Neuron (in vitro differentiated cells): ENCODE measurements around the gene GPC6.
"Not testable (repeated sequence)": the region's sequence is repeated elsewhere in the genome, so short reads cannot be mapped to it uniquely, and the experiment has no call there.

Experiments
- H2AFZ ChIP-seq: one replicate; pipeline ENCODE4 v1.6.1; 2013; ENCODE audit warnings: low read depth, mild to moderate bottlenecking, inconsistent platforms, low read length, moderate library complexity
- H3K27me3 ChIP-seq: one replicate; pipeline ENCODE4 v1.6.1; 2013; ENCODE audit warnings: low read length; ENCODE audit not compliant: insufficient read depth
- H3K36me3 ChIP-seq: one replicate; pipeline ENCODE4 v1.6.1; 2013; ENCODE audit warnings: low read length; ENCODE audit not compliant: insufficient read depth
- H3K4me1 ChIP-seq: one replicate; pipeline ENCODE4 v1.6.1; 2013; ENCODE audit warnings: low read length; ENCODE audit not compliant: insufficient read depth
- H3K4me3 ChIP-seq: 2 replicates; pipeline ENCODE4 v1.5.1; 2013; ENCODE audit warnings: mild to moderate bottlenecking, low read length, moderate library complexity
- H3K9me3 ChIP-seq: one replicate; pipeline ENCODE4 v1.6.1; 2013; ENCODE audit warnings: low read length

Gene GPC6

DNA sequence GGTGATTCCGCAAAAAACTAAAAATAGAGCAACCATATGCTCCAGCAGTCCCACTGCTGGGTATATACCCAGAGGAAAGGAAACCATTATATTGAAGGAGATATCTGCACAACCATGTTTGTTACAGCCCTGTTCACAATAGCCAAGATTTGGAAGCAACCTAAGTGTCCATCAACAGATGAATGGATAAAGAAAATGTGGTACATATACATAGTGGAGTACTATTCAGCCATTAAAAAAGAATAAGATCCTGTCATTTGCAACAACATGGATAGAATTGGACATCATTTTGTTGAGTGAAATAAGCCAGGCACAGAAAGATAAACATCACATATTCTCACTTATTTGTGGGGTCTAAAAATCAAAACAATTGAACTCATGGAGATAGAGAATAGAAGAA is 97.3 kb downstream of the GPC6 start:
- H3K4me3 ChIP-seq, H3K27me3 ChIP-seq, H3K4me1 ChIP-seq, H3K9me3 ChIP-seq, H3K36me3 ChIP-seq, H2AFZ ChIP-seq: not testable (repeated sequence)

DNA sequence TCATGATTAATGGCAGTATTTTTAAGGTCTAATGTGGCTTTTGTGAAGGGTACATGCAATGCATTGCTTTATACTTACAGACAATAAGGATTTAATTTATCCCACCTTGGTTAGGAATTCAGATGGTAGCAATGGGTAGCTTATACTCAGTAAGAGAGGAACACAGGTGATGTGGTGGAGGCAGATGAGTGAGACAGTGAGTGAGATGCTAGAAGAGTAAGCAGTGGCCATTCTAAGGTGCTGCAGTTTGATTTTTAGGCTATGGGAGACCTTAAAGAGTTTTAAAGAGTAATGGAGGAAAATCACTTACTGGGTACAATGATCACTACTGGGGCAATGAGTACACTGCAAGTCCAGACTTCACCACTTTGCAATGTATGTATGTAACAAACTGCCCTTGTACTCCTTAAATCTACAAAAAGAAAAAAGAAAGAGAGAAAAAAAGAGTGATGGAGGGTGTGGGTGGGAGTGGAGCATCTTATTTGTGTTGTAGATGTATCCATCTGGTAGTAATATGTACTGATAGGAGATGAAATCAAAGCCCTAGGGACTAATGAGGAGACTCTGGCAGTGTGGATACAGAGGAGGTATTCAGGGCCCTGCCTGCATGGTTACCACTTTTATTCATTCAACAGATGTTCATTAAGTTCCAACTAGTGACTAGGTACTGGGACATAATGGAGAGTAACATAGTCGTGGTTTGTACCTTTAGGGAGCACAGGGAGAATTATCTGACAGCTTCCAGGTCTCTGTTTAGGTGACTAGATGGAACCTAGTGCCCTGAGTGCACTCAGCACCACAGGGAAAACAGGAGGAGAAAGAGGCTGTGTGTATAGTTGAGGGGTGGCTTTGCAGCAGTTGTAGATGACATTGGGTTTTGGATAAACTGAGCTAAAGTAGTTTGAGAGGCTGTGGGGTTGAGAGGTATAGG is 99.0 kb downstream of the GPC6 start:
- Histone ChIP-seq H3K9me3 (peaks cover 1% of the 10 kb centered on the region), H2AFZ (no peak overlapping the region), H3K27me3 (no peaks in the 10 kb centered on the region), H3K36me3 (no peaks in the 10 kb centered on the region), H3K4me1 (no peaks in the 10 kb centered on the region), H3K4me3 (no peak overlapping the region)

DNA sequence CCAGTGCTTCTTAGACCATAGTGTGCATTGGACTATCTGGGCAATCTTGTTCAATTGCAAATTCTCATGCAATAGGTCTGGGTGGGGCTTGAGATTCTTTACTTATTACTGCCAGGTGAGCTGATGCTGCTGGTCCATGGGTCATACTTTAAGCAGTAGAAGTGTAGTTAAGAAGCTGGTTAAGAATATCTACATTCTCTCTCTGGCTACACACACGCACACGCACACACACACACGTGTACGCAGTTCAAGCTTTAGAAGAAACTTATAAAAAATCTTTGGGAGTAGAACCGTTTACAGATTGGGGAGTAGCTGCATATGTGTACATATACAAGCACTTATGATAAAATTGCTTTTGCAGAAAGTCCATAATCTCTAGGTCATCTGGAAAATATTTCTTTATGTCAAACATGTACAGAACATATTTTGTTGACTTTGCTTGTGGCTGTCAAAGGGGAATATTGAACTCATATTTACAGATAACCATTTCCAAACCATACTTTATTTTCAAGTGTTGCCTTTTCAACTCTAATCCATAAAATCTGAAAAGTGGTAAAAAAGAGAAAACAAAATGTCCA is 99.7 kb downstream of the GPC6 start:
- no peak overlapping the region for H2AFZ ChIP-seq
- H3K4me1 ChIP-seq = no peaks in the 10 kb centered on the region
- H3K4me3 ChIP-seq = no peak overlapping the region
- H3K9me3 ChIP-seq = peaks cover 1% of the 10 kb centered on the region
- no peaks in the 10 kb centered on the region for H3K27me3 ChIP-seq
- H3K36me3 ChIP-seq = no peaks in the 10 kb centered on the region

DNA sequence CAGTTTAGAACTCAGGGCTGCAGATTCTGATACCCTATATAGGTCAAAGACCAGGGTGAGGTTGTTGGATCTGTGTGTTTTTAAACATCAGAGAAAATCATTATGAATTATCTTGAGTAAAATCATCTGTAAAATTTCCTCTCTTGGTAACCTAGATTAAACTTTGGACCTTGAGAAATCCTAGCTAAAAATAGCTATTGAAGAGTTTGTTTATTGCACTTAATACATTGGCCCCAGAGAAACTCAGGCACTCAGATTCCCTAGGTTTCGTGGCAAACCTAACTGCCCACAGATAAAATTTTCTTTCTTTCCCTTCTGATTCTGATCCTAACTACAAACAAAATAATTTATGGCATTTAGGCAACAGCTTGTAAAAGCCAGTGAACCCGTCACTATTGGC is 102.3 kb downstream of the GPC6 start:
- Histone ChIP-seq H3K4me3 (no peak overlapping the region), H3K9me3 (no peaks in the 10 kb centered on the region), H3K36me3 (no peaks in the 10 kb centered on the region), H3K27me3 (no peaks in the 10 kb centered on the region), H2AFZ (no peak overlapping the region), H3K4me1 (no peaks in the 10 kb centered on the region)

DNA sequence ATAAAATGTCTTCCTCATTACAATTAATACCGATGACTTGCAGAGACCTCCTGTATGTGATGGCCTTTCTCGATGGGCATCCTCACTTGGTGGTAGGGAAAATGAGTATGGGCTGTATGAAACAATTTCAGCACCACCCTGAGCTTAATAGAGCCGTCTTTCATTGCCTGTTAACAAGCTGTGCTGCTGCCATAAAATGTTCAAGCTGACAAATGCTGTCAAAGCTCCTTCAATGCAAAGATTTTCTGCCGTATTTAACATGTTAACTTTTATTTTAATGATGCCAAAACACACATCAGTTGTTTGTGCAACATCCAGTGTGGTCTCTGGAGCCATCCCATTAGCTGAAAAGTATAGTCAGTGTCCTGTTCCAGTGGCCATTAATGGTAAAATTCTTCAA is 110.1 kb downstream of the GPC6 start:
- Histone ChIP-seq H3K9me3 (peaks cover 5% of the 10 kb centered on the region), H3K4me1 (no peaks in the 10 kb centered on the region), H3K36me3 (no peaks in the 10 kb centered on the region), H3K4me3 (no peak overlapping the region), H3K27me3 (no peaks in the 10 kb centered on the region), H2AFZ (no peak overlapping the region)

DNA sequence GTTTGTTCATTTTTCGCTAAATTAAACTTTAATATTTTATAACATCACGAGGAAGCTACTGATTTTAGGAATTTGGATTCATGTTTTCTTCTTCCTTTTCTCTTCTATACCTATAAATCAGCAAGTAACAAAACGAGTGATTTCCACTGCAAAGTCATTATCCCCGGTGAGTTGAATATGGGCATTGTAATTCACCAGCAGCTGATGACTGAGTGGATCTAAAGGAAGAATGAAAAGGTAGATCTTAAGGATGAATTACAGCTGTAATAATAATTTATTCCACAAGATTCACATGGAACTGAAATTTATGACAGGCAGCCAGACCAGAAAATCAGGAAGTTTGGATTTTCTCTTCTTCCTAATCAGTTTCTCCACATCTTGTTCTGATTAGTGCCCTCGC is 111.4 kb downstream of the GPC6 start:
- H3K4me3 ChIP-seq = no peak overlapping the region
- H2AFZ ChIP-seq = no peak overlapping the region
- no peaks in the 10 kb centered on the region for H3K27me3 ChIP-seq
- no peaks in the 10 kb centered on the region for H3K36me3 ChIP-seq
- H3K4me1 ChIP-seq = no peaks in the 10 kb centered on the region
- H3K9me3 ChIP-seq = peaks cover 5% of the 10 kb centered on the region

DNA sequence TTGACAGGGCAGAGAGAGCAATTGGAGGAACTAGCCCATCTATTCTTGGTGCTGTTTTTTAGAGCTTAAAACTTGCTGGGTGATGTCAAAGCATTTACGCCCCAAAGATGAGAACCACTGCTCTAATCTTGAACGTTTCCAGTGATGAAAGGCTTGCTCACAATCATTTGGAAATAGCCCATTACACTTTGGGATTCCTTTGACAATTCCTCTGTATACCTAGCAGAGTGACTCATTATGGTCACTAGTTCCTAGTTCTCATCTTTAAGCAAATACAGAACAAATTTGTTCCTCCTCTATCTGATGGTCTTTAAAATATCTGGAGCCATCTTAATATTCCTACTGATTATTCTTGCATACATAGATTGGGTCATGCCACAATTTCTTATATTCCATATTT is 112.3 kb downstream of the GPC6 start:
- Histone ChIP-seq H3K9me3 (peaks cover 5% of the 10 kb centered on the region), H3K4me3 (no peak overlapping the region), H2AFZ (no peak overlapping the region), H3K27me3 (no peaks in the 10 kb centered on the region), H3K4me1 (no peaks in the 10 kb centered on the region), H3K36me3 (no peaks in the 10 kb centered on the region)

DNA sequence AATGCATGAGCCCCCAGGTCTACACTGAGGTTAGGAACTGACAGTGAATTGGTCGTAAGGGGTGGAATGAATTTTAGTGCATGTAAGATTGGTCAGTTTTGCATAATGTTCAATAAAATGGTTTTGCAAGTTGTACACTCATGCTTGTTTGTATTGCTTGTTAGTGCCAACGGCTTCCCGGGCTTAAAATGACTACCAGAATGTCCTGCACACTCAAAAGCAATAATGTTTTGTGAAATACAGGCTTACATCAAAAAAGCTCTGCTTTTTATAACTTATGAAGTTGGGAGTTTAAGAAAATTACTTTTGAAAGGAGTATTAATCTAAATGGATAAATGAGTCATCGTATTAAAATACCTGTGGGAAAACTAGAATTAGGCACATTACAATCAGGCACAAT is 112.9 kb downstream of the GPC6 start:
- no peak overlapping the region for H2AFZ ChIP-seq
- no peak overlapping the region for H3K4me3 ChIP-seq
- peaks cover 5% of the 10 kb centered on the region for H3K9me3 ChIP-seq
- no peaks in the 10 kb centered on the region for H3K27me3 ChIP-seq
- H3K4me1 ChIP-seq = peaks cover 6% of the 10 kb centered on the region
- H3K36me3 ChIP-seq = no peaks in the 10 kb centered on the region

DNA sequence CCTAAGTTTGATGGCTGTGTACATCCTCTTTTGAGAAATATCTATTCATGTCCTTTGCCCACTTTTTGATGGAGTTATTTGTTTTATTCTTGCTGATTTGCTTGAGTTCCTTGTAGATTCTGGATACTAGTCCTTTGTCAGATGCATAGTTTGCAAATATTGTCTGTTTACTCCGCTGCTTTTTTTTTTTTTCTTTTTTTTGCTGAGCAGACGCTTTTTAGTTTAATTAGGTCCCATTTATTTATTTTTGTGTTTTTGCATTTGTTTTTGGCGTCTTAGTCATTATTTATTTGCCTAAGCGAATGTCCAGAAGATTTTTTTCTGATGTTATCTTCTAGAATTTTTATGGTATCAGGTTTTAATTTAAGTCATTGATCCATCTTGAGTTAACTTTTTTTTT is 114.9 kb downstream of the GPC6 start:
- no peak overlapping the region for H3K4me3 ChIP-seq
- no peaks in the 10 kb centered on the region for H3K27me3 ChIP-seq
- peaks cover 21% of the 10 kb centered on the region for H3K4me1 ChIP-seq
- H3K36me3 ChIP-seq = no peaks in the 10 kb centered on the region
- peaks cover 2% of the 10 kb centered on the region for H3K9me3 ChIP-seq
- no peak overlapping the region for H2AFZ ChIP-seq

DNA sequence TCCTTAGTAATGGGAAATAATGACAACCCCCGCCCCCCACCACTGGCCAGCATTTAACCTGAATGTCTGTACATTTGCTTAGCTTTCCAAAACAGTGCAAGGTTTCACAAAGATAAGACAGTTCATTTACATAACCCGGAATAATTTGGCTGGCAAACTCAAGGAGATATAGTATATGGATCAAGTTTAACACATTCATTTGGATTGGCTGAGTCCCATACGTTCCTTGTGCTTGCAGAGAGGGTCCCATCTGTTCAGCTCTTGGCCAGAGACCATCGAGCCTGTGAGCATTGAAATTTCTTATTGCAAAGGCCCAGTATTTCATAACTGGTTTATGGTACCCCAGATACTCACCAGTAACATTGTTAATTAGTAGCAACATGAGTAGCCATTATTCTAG is 116.5 kb downstream of the GPC6 start:
- peaks cover 21% of the 10 kb centered on the region for H3K4me1 ChIP-seq
- no peak overlapping the region for H2AFZ ChIP-seq
- no peak overlapping the region for H3K4me3 ChIP-seq
- peaks cover 2% of the 10 kb centered on the region for H3K9me3 ChIP-seq
- no peaks in the 10 kb centered on the region for H3K36me3 ChIP-seq
- no peaks in the 10 kb centered on the region for H3K27me3 ChIP-seq

DNA sequence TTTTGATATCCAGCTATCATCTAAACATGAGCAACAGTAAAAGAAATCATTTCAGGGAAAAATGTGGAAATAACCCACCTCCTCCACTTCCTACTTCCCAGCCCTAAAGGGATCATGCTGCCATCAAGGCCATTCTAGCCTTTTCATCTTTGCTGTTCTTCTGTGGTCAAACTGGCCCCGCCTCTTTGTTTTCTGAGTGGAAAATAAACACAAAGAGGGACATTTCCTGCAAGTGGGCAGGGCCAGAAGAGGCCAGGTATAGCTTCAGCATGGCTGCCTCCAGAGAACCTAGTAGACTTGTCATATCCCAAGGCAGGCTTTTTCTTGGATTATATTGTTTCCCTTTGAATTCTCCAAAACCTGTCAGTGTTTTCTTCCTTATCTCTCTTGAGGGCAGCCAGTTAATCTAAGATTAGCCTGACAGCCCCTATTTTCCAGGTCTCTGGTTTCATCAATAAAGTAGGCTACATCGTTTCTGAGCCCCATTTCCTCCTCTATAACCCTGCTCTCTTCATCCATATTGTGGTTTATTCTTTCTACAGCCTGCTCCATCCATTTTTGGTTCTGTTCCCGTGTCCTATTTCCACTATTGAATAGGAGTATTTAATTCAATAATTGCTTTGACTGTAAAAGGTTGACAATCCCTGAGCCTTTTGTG is 117.6 kb downstream of the GPC6 start:
- Histone ChIP-seq H2AFZ (no peak overlapping the region), H3K4me3 (no peak overlapping the region), H3K36me3 (no peaks in the 10 kb centered on the region)

DNA sequence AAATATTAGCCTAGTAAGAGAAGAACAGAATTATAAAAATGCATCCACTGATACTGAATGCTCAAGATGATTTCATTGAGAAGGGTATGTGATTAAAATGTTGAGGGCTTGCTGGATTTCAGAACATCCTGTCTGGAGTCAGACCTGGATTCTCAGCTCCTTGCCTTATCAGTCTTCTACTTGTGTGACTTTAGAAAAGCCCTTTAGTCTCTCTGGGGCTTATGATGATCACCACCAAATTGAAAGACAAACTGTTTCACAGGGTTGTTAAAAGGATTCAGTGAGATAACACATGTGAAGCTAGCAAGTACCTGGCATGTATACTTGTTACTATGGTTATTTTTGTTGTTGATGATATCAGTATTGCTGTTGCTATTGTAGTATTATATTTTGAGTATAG is 118.4 kb downstream of the GPC6 start:
- Histone ChIP-seq H3K4me3 (no peak overlapping the region), H2AFZ (no peak overlapping the region), H3K4me1 (peaks cover 21% of the 10 kb centered on the region), H3K27me3 (no peaks in the 10 kb centered on the region), H3K9me3 (peaks cover 2% of the 10 kb centered on the region), H3K36me3 (no peaks in the 10 kb centered on the region)

More for the DNA sequence above, 117.6 kb downstream of the GPC6 start:
- H3K9me3 ChIP-seq = peaks cover 2% of the 10 kb centered on the region
- peaks cover 21% of the 10 kb centered on the region for H3K4me1 ChIP-seq
- H3K27me3 ChIP-seq = no peaks in the 10 kb centered on the region

DNA sequence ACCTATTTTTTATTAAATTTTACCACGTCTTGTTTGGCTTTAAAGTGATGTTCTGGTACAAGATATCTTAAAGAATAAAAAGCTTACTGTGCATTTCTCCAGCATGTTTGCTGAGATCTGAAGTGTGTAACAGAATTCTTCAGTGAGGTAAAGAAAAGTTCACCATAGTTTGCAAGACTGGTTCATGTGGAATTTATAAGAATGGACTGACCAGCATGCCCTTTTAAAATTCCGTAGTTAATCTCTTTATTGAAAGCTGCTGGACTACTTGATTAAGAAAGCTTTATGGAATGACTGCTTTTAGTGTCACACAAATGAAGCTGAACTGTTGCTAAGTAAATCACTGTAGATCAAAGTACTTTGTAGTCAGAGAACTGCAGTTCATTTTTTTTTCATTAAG is 119.2 kb downstream of the GPC6 start:
- no peaks in the 10 kb centered on the region for H3K36me3 ChIP-seq
- no peaks in the 10 kb centered on the region for H3K9me3 ChIP-seq
- H3K27me3 ChIP-seq = no peaks in the 10 kb centered on the region
- H3K4me1 ChIP-seq = peaks cover 21% of the 10 kb centered on the region
- H3K4me3 ChIP-seq = no peak overlapping the region
- H2AFZ ChIP-seq = no peak overlapping the region
